Measurements from ENCODE around the gene COMMD7. TPM values are rescaled to one million over a fixed set of nuclear protein-coding genes. Genes with fewer than 3 reads are reported as not detected.

Gene COMMD7
- total and polyA plus RNA-seq, 9 of the 15 experiments (the other 6 are each of a cell fraction or from before 2014, with no cell fraction given): 11.9 to 69.1 (median 34.7) TPM

DNA sequence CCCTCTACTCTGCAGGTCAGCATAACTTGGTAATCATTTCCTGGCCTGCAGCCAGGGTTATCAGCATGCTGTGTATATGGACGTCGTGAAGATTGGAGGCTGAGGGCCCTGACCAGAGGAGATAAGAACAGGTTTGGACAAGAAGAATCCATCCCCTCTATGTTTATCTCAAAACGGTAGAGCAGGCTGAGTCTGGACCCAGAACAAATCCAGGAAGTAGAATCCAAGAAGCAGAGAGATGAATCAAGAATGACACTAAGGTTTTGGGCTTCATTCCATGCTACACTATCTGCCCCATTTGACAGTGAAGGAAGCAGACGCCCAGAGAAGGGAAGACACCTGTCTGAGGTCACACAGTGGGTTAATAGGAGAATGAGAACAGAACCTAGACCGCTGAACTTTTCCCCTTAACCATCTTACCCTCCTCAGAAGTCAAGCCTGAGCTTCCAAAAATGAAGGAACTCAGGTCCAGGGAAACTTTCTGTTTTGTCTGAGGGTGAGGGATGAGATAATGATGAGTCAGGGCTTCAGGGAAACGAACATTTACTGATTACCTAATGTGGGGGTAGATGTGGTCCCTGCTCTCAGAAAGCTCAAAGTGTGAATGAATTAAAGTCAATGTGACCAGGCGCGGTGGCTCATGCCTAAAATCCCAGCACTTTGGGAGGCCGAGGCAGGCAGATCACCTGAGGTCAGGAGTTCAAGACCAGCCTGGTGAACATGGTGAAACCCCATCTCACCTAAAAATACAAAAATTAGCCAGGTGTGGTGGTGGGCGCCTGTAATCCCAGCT is 9.4 kb upstream of the COMMD7 start (continued):
- no peak for TF ChIP-seq CHD7 (IDR thresholded peaks at IDR 0.05; ENCODE audit: low read depth, low read length)
- TF ChIP-seq, protein P1, sequence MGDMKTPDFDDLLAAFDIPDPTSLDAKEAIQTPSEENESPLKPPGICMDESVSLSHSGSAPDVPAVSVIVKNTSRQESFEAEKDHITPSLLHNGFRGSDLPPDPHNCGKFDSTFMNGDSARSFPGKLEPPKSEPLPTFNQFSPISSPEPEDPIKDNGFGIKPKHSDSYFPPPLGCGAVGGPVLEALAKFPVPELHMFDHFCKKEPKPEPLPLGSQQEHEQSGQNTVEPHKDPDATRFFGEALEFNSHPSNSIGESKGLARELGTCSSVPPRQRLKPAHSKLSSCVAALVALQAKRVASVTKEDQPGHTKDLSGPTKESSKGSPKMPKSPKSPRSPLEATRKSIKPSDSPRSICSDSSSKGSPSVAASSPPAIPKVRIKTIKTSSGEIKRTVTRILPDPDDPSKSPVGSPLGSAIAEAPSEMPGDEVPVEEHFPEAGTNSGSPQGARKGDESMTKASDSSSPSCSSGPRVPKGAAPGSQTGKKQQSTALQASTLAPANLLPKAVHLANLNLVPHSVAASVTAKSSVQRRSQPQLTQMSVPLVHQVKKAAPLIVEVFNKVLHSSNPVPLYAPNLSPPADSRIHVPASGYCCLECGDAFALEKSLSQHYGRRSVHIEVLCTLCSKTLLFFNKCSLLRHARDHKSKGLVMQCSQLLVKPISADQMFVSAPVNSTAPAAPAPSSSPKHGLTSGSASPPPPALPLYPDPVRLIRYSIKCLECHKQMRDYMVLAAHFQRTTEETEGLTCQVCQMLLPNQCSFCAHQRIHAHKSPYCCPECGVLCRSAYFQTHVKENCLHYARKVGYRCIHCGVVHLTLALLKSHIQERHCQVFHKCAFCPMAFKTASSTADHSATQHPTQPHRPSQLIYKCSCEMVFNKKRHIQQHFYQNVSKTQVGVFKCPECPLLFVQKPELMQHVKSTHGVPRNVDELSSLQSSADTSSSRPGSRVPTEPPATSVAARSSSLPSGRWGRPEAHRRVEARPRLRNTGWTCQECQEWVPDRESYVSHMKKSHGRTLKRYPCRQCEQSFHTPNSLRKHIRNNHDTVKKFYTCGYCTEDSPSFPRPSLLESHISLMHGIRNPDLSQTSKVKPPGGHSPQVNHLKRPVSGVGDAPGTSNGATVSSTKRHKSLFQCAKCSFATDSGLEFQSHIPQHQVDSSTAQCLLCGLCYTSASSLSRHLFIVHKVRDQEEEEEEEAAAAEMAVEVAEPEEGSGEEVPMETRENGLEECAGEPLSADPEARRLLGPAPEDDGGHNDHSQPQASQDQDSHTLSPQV (IDR thresholded peaks at IDR 0.05): peak; percentile 60
- TF ChIP-seq HCFC1 (IDR thresholded peaks at IDR 0.05; ENCODE audit: low read depth, low read length): no peak
- no peak for TF ChIP-seq TSHZ1 (CRISPR knock-in tag; IDR thresholded peaks at IDR 0.05)
- no peak for TF ChIP-seq MYBL2 (IDR thresholded peaks at IDR 0.05; ENCODE audit: low read depth)
- TF ChIP-seq MYBL2 (CRISPR knock-in tag; IDR thresholded peaks at IDR 0.05; ENCODE audit: borderline replicate concordance): no peak
